Spleen (tissue), 7 donors: ENCODE measurements around the gene TTC7B.

Experiments used
- CTCF ChIP-seq, 11 experiments: fragments of 200-600 bp in 7 of 11; fragments of 450-650 bp in 4 of 11; sonication (generic) in 4 of 11; IDR thresholded peaks in 8 of 11; conservative IDR thresholded peaks in 3 of 11; 1 replicate in 7 of 11; 2 replicates in 4 of 11; pipeline versions ENCODE4 v1.4.0 to v1.8.0; 2016 to 2021; ENCODE audit warnings: antibody characterized with exemption in 11 of 11, inconsistent platforms in 4 of 11, mild to moderate bottlenecking in 1 of 11
- POLR2AphosphoS5 ChIP-seq, 3 donors: sonication (generic); formaldehyde crosslinking; IDR thresholded peaks; one replicate each; pipeline ENCODE4 v1.5.1; 2017; ENCODE audit warnings: antibody characterized with exemption in 3 of 3
- donor health status: DM: no; HTN: no; CAD: no; lungs with moderate emphysema.
- donor health status: DM: no; HTN: no; CAD: no.
- donor health status: DM: no; HTN: no; CAD: no.

- TF ChIP-seq POLR2AphosphoS5 (IDR thresholded peaks at IDR 0.05) (no peak), CTCF (IDR thresholded peaks at IDR 0.05 in 8 of 11, conservative IDR thresholded peaks at IDR 0.05 in 3 of 11) (no peak)
Measured at GRCh38 chr14:90696720-90697119, 119.5 kb downstream of the TTC7B start.
